ENCODE measurements around the gene CNOT11.

- no peak for TF ChIP-seq CTCF (IDR thresholded peaks at IDR 0.05; ENCODE audit: low read length)
- no peak for TF ChIP-seq EZH2phosphoT487 (IDR thresholded peaks at IDR 0.05; ENCODE audit: low read length)
Measured at GRCh38 chr2:101262142-101262541, 9.5 kb downstream of the CNOT11 start.
